Prostate gland (tissue), 2 donors: Measurements from ENCODE around the gene LAMA1.

Source experiments
- POLR2AphosphoS5 ChIP-seq: sonication (generic); formaldehyde crosslinking; IDR thresholded peaks from one replicate; pipeline ENCODE4 v1.6.1; 2017; ENCODE audit warnings: antibody characterized with exemption
- TF ChIP-seq, protein P1 (sequence below), 4 experiments: fragments of 200-600 bp in 2 of 4; fragments of 450-650 bp in 2 of 4; sonication (generic) in 2 of 4; IDR thresholded peaks; 1 replicate in 3 of 4; 2 replicates in 1 of 4; pipeline ENCODE4 v1.5.1; 2016 to 2019; ENCODE audit warnings: antibody characterized with exemption in 4 of 4, mild to moderate bottlenecking in 2 of 4, moderate library complexity in 2 of 4

DNA sequence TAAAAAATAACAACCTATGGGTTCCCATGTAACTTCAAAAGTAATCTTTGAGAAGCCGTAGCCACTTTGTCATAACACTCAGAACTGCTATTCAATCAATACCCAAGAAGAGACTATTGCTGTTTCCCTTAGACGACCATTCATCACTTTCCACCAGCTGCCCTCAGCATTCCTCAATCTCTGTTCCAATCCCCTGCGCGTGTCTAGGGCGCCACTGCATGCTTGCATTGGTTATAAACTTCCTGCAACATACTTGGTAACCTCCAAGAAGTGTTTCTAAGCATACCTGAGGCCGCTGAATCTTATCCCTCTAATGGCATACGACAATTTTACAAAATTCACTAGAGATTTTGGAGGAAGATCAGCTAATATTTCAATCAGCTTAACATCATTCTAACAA lies 134.2 kb downstream of the LAMA1 start:
- no peak for TF ChIP-seq POLR2AphosphoS5
- TF ChIP-seq, protein P1, sequence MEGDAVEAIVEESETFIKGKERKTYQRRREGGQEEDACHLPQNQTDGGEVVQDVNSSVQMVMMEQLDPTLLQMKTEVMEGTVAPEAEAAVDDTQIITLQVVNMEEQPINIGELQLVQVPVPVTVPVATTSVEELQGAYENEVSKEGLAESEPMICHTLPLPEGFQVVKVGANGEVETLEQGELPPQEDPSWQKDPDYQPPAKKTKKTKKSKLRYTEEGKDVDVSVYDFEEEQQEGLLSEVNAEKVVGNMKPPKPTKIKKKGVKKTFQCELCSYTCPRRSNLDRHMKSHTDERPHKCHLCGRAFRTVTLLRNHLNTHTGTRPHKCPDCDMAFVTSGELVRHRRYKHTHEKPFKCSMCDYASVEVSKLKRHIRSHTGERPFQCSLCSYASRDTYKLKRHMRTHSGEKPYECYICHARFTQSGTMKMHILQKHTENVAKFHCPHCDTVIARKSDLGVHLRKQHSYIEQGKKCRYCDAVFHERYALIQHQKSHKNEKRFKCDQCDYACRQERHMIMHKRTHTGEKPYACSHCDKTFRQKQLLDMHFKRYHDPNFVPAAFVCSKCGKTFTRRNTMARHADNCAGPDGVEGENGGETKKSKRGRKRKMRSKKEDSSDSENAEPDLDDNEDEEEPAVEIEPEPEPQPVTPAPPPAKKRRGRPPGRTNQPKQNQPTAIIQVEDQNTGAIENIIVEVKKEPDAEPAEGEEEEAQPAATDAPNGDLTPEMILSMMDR (IDR thresholded peaks at IDR 0.05): no peak
